LNCAP (cell line): Measurements from ENCODE around the gene FOXN3.

Experiments used
- CTCF ChIP-seq: fragments of 450-650 bp; IDR thresholded peaks from 2 replicates; pipeline ENCODE4 v1.5.1; 2017; ENCODE audit warnings: mild to moderate bottlenecking

Gene FOXN3

DNA sequence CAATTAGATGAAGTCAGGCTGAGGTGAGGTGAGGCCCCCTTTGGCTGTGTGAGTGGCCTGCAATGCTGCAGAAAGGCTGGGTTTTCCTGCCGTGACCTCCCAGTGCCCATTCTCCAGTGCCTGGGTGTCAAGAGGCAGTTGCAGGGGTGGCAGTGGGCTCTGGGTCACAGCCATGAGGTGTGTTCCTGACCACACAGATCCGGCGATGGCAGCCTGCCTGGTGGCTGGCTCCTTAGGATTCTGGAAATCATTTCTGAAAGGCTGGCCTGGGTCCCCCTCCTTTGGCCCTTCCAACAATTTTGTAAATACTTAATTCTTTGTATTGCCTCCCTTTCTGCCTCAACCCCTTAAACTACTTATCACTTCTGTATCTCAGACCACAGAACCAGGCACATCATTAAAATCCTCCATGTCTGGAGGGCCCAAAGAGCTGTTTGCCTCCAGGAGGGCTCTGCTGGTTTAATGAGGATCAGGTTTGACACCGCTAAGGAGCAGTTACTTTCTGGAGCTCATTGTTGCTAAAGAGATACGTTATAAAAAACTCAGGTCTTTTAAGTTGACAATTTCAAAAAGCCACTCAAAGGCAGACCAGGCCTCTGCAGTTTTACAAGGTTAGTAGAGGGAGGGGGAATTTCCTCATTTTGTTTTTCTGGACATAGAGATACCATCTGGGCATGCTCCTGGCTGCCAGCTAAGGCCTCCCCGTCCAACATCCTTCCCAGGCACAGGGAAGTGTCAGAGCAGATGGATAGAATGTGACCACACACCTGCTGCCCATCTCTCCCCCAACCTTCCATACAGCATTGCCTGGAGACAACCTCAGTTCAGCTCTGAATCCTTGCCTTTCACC lies 204.4 kb downstream of the FOXN3 start:
- no peak for TF ChIP-seq CTCF

DNA sequence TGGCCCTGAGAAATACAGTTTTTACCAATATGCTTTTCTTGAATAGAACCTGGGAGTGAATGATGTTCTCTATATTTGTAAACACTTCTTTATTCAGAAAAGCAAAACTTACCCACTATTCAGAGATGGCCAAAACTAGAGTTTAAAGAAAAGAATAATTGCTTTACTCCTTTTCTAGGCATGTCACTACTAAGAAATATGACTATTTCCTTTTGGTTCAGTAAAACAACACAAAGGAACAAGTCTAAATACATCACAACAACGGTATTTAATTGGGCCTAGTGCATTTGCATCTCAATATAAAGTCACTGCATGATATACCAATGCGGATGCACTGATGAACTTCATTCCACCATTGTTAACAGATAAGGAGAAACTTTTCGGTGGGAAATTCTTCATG lies 207.5 kb downstream of the FOXN3 start:
- TF ChIP-seq CTCF, result no peak

GRCh38 chr14:89207925-89208328 lies 209.1 kb downstream of the FOXN3 start:
- no peak for TF ChIP-seq CTCF

DNA sequence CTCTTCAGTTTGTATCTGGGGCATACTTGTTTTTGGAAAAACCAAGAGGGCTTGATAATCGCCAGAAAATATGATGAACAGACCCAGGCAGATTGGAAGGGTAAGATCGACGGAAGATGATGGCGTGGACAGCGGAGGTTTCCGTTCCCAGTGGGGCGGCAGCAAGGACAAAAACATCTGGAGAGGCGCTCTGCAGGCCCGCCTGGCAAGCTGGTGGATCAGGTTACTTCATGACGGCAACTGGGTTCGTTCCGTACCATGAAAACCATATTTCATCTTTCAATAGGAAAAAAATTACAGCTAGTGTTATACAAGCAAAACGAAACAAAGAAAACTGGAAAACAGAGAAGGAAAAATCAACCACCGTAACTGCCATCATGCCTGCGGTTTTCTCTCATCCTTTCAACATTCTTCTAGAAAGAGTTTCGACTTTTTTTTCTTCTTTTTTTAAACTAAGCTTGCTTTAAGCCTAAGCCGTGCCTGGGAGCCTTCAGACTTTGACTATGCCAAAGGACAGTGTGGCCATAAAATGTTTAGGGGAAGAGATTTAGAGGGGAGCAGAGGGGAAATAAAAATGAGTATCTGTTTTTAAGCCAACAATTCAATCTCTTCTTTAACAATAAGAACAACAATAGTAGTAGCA lies 210.5 kb downstream of the FOXN3 start:
- TF ChIP-seq CTCF, result no peak

- no peak for TF ChIP-seq CTCF
These were observed 211.8 kb downstream of the FOXN3 start for GRCh38 chr14:89205137-89205740.

GRCh38 chr14:89202413-89203190 lies 214.4 kb downstream of the FOXN3 start:
- TF ChIP-seq CTCF, result no peak

GRCh38 chr14:89201645-89202044 lies 215.4 kb downstream of the FOXN3 start:
- no peak for TF ChIP-seq CTCF
